ENCODE measurements around the gene FAM210A. TPM values are rescaled to one million over a fixed set of nuclear protein-coding genes. Genes with fewer than 3 reads are reported as not detected.

The FAM210A gene
- total RNA-seq, 1 donor from 2014 or later: 48.4 TPM

GRCh38 chr18:13614641-13615288 is 111.6 kb downstream of the FAM210A start:
- no peak for DNase-seq (ENCODE audit: low spot score)
- intact Hi-C loops (cut with DNase I): loop anchor here (1.0 to 10.0 kb wide), 2 partner anchors 180 to 396 kb away; partner anchors contain the start of gene LDLRAD4

- intact Hi-C loops (cut with DNase I): loop anchor here (1.0 to 10.0 kb wide), 2 partner anchors 179 to 396 kb away; partner anchors contain the start of gene LDLRAD4
- DNase-seq (ENCODE audit: low spot score): no peak
Measured at GRCh38 chr18:13613591-13614501, 112.5 kb downstream of the FAM210A start.

Other genes with a start within 250 kb of the FAM210A start
- 27.0 TPM for gene RNMT, start 115 bp upstream of the FAM210A start, total RNA-seq
- gene MC5R, start 97.6 kb upstream of the FAM210A start, total RNA-seq: not detected
- gene MC2R, start 189.0 kb upstream of the FAM210A start, total RNA-seq: not detected

All from cardiac septum (tissue), 1 donor.